ENCODE measurements around the gene SLC25A25. TPM values are rescaled to one million over a fixed set of nuclear protein-coding genes. Genes with fewer than 3 reads are reported as not detected.

Gene SLC25A25
- total RNA-seq, 2 experiments from 2014 or later = 16.9 to 17.7 TPM

- Histone ChIP-seq H3K9me3 (ENCODE audit: control insufficient read depth in 1 of 2, insufficient read depth in 1 of 2, low read length in 2 of 2) (no peaks in the 10 kb centered on the region), H3K4me1 (ENCODE audit: insufficient read depth, low read length) (peaks cover 15% of the 10 kb centered on the region), H3K27ac (ENCODE audit: low read depth in 1 of 2, low read length in 2 of 2) (no peak overlapping the region), H3K27me3 (ENCODE audit: control insufficient read depth in 1 of 2, insufficient read depth in 2 of 2, low read length in 2 of 2) (no peaks in the 10 kb centered on the region), H3K4me3 (ENCODE audit: low read length) (no peak overlapping the region), H3K36me3 (ENCODE audit: insufficient read depth, low read length) (no peaks in the 10 kb centered on the region)
- ChIA-PET CTCF (no interaction called here), POLR2A (interaction anchor here (0.6 kb wide), 1 partner anchor 13 kb away, joined by 4 read pairs; no protein-coding TSS in a partner anchor)
- peaks cover 13% of the 10 kb centered on the region for H3K4me1 Mint-ChIP-seq (ENCODE audit: low read depth)
- H3K4me3 Mint-ChIP-seq = no peak overlapping the region
- no peak for DNase-seq
- no peaks in the 10 kb centered on the region for H3K9me3 Mint-ChIP-seq
- intact Hi-C loops (cut with DNase I, micrococcal nuclease) = no loop called here
- no peaks in the 10 kb centered on the region for H3K36me3 Mint-ChIP-seq (ENCODE audit: low read depth)
- H3K27ac Mint-ChIP-seq = no peak overlapping the region
- TF ChIP-seq CTCF (IDR thresholded peaks at IDR 0.05) = no peak
- no peak for ATAC-seq (ENCODE audit: poor library complexity)
- H3K27me3 Mint-ChIP-seq = no peaks in the 10 kb centered on the region
These were observed 77.5 kb downstream of the SLC25A25 start for GRCh38 chr9:128145536-128145935.

GRCh38 chr9:128145951-128146351 is 77.9 kb downstream of the SLC25A25 start:
- Mint-ChIP-seq H3K4me3 (no peak overlapping the region), H3K9me3 (no peaks in the 10 kb centered on the region), H3K27ac (no peak overlapping the region), H3K4me1 (ENCODE audit: low read depth) (peaks cover 13% of the 10 kb centered on the region), H3K36me3 (ENCODE audit: low read depth) (no peaks in the 10 kb centered on the region), H3K27me3 (no peaks in the 10 kb centered on the region)
- no peak for TF ChIP-seq CTCF (IDR thresholded peaks at IDR 0.05)
- POLR2A ChIA-PET = interaction anchor here (0.6 kb wide), 1 partner anchor 12 kb away, joined by 4 read pairs; no protein-coding TSS in a partner anchor
- intact Hi-C loops (cut with DNase I, micrococcal nuclease) = no loop called here
- CTCF ChIA-PET = no interaction called here
- Histone ChIP-seq H3K9me3 (ENCODE audit: control insufficient read depth in 1 of 2, insufficient read depth in 1 of 2, low read length in 2 of 2) (no peaks in the 10 kb centered on the region), H3K36me3 (ENCODE audit: insufficient read depth, low read length) (no peaks in the 10 kb centered on the region), H3K4me1 (ENCODE audit: insufficient read depth, low read length) (peaks cover 15% of the 10 kb centered on the region), H3K27me3 (ENCODE audit: control insufficient read depth in 1 of 2, insufficient read depth in 2 of 2, low read length in 2 of 2) (no peaks in the 10 kb centered on the region), H3K27ac (ENCODE audit: low read depth in 1 of 2, low read length in 2 of 2) (no peak overlapping the region), H3K4me3 (ENCODE audit: low read length) (no peak overlapping the region)
- DNase-seq (no peak), ATAC-seq (ENCODE audit: poor library complexity) (no peak)

- ChIA-PET CTCF (no interaction called here), POLR2A (no interaction called here)
- intact Hi-C loops (cut with DNase I, micrococcal nuclease) = no loop called here
- Mint-ChIP-seq H3K4me1 (ENCODE audit: low read depth) (peaks cover 12% of the 10 kb centered on the region), H3K4me3 (no peak overlapping the region), H3K9me3 (no peaks in the 10 kb centered on the region), H3K27me3 (no peaks in the 10 kb centered on the region), H3K27ac (no peak overlapping the region), H3K36me3 (ENCODE audit: low read depth) (no peaks in the 10 kb centered on the region)
- no peak overlapping the region for H3K27ac ChIP-seq (ENCODE audit: low read depth in 1 of 2, low read length in 2 of 2)
- peaks cover 13% of the 10 kb centered on the region for H3K4me1 ChIP-seq (ENCODE audit: insufficient read depth, low read length)
- DNase-seq (no peak), ATAC-seq (ENCODE audit: poor library complexity) (no peak)
- H3K36me3 ChIP-seq (ENCODE audit: insufficient read depth, low read length) = no peaks in the 10 kb centered on the region
- H3K27me3 ChIP-seq (ENCODE audit: control insufficient read depth in 1 of 2, insufficient read depth in 2 of 2, low read length in 2 of 2) = no peaks in the 10 kb centered on the region
- H3K4me3 ChIP-seq (ENCODE audit: low read length) = no peak overlapping the region
- no peak for TF ChIP-seq CTCF (IDR thresholded peaks at IDR 0.05)
- H3K9me3 ChIP-seq (ENCODE audit: control insufficient read depth in 1 of 2, insufficient read depth in 1 of 2, low read length in 2 of 2) = no peaks in the 10 kb centered on the region
These were observed 78.6 kb downstream of the SLC25A25 start for GRCh38 chr9:128146591-128147120.
